CD4-positive, alpha-beta T cell treated with Interleukin-21 for 1 hour (primary cell): Measurements from ENCODE around the gene MPLKIP.
"Not testable (repeated sequence)": the region's sequence is repeated elsewhere in the genome, so short reads cannot be mapped to it uniquely, and the experiment has no call there.

Experiments used
- DNase-seq: peaks from one replicate; pipeline ENCODE4 v3.0.0-alpha.2; 2020

Gene MPLKIP

GRCh38 chr7:40134428-40135316 is at the start of gene MPLKIP, which contains the start of gene SUGCT:
Gene MPLKIP, minus strand, starts transcription at chr7:40134622. Its CDS starts 55 bp downstream, at chr7:40134567.
Gene SUGCT, plus strand, starts transcription at chr7:40135005.
- peak; percentile 90 for DNase-seq

DNA sequence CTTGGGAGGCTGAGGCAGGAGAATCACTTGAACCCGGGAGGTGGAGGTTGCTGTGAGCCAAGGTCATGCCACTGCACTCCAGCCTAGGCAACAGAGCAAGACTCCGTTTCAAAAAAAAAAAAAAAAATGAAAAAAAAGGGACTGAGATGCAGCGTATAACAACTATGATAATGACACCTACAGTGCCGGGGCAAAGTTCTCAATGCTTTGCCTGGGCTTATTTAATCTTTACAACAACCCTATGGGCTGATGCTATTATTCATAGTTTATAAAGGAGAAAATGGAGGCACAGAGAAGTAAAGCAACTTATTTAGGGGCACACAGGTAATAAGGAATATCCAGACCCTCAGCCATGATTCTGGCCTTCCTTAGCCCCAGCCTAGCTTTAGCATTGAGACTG is 48.0 kb upstream of the MPLKIP start:
- no peak for DNase-seq

DNA sequence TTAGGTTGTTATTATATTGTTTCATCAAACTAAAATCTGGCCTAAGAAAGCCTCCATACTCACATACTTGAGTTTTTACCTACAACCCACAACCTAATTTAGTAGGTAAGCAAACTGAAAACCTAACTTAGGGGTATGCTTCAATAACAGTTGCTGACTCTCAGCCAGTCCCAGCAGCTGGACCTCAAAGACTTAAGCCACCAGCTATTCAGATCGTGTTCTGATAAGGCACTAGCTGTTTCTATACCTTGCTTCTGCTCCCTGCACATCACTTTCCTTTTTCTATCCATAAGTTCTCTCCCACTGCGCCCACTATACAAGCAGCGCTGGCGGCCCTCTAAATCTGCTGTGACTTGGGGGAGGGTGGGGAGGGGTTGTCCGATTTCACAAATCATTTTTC is 42.6 kb upstream of the MPLKIP start:
- no peak for DNase-seq

DNA sequence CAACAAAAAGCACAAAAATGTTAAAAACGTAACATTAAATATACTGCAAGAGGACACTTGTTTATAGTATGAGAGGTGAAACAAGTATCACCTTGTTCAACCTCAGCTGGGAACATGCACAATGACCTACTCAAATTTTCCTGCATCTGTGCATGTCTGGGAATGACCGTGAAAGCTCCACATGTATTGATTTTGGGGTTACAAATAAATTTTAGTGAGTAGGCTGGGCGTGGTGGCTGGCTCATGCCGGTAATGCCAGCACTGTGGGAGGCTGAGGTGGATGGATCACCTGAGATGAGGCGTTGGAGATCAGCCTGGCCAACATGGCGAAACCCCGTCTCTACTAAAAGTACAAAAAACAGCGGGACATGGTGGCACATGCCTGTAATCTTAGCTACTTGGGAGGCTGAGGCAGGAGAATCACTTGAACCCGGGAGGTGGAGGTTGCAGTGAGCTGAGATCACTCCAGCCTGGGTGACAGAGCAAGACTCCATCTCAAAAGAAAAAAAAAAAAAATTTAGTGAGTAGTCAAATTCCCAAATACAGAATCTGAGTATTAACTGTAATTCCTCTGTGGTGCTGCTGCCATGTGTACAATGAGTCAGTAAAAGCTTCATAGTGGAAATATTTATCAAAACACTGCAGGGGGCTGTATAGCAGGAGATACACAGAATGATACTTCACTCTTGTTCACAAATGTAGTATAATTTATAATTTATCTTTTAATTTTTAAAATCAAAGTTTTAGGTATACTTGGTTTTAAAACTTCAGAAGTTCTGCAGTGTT is 41.5 kb upstream of the MPLKIP start:
- DNase-seq, result no peak

DNA sequence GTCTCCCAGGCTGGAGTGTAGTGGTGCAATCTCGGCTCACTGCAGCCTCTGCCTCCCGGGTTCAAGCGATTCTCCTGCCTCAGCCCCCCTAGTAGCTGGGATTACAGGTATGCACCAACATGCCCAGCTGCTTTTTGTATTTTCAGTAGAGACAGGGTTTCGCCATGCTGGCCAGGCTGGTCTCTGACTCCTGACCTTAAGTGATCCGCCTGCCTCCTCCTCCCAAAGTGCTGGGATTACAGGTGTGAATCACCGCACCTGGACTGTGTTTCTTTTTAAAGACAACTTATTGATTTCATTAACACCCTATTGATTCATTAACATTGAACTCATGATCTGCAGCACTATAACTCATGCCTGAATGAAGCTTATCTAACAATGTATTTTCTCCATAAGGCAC is 40.8 kb upstream of the MPLKIP start:
- DNase-seq, result not testable (repeated sequence)

GRCh38 chr7:40173121-40173520 is 38.7 kb upstream of the MPLKIP start:
- DNase-seq, result not testable (repeated sequence)

DNA sequence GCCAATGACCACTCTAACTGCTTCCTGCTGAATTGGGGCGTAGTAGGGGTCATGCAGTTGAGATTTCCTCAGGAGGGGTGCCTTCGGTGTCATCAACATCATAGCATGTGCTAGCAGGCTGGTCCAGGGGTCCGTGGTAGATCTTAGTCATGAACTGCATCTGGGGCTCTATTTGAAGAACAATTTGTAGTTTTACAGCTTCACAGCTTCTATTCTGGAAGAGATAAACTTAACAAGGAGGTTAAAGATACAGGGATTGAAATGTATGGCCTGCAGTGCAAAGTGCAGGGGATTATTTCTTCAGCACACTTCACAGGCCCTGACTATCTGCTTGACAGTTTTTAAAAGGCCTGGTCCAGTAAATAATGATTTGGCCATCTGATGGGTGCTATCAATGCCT is 33.8 kb upstream of the MPLKIP start:
- DNase-seq, result not testable (repeated sequence)

DNA sequence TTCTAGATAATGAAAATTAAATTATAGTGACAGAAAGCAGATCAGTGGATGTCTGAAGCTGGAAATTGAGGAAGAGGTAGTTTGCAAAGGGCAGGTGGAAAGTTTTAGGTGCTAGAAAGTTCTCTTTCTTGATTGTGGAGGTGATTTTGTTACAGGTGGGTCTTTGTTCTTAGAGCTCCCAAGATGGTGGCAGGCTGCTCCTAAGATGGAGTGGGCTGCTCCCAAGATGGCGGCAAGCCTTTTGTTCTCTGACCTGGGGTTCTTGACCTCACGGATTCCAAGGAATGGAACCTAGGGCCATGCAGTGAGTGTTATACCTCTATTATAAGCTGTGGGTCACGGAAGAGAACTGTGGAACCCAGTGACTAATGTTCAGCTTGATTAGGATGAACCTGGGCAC is 32.9 kb upstream of the MPLKIP start:
- no peak for DNase-seq

DNA sequence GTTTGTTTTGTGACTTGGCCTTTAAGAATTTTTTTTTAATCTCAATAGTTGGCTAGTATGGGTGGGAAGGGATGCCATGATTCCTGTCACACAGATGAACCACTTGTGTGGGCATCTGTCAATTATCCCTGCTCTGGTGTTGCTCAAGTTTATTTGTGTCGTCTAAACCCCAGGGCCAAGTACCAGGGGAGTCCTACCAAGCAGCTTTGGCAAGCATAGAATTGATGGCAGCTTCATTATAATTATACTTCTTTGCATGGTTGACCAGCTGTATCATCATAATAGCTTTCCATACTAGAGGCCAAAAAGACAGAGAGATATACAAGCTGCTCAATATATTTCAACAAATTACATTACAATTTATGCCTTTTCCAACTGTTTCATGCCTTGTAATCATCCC is 30.8 kb upstream of the MPLKIP start:
- no peak for DNase-seq

DNA sequence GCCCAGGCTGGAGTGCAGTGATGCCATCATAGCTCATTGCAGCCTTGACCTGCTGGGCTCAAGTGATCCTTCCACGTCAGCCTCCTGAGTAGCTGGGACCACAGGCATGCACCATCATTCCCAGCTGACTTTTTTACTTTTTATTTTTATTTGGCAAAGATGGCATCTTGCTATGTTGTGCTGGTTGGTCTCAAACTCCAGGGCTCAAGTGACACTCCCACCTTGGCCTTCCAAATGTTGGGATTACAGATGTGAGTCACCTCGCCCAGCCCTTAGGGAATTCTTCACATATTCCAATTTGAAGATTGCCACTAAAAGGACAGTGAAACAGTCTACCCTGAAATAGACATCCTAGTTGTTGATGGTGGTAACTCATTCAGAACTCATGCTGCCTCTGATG is 28.1 kb upstream of the MPLKIP start:
- DNase-seq, result no peak

- no peak for DNase-seq
Observed at GRCh38 chr7:40156988-40157387, 22.6 kb upstream of the MPLKIP start.

GRCh38 chr7:40151504-40151903 is 17.1 kb upstream of the MPLKIP start:
- DNase-seq, result no peak

DNA sequence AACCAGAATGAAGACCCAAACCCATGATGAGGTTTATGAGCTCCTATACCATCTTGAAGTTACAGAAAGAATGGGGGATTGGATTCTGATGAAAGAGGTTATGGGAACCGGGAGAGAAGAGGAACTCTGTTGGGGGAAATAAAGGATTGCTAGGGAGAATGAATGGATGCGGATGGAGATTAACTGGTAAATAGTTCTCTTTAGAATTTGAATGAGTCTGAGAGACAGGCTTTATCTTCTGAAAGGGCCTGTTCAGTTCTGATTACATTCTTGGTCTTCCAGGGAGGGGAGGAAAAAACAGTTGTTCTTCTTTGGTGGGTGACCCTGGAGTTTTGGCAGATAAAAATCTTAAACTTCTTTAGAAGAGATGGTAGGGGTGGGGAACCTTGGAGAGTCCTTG is 14.2 kb upstream of the MPLKIP start:
- no peak for DNase-seq

- DNase-seq, result not testable (repeated sequence)
Observed at GRCh38 chr7:40148247-40148580, 13.8 kb upstream of the MPLKIP start.

DNA sequence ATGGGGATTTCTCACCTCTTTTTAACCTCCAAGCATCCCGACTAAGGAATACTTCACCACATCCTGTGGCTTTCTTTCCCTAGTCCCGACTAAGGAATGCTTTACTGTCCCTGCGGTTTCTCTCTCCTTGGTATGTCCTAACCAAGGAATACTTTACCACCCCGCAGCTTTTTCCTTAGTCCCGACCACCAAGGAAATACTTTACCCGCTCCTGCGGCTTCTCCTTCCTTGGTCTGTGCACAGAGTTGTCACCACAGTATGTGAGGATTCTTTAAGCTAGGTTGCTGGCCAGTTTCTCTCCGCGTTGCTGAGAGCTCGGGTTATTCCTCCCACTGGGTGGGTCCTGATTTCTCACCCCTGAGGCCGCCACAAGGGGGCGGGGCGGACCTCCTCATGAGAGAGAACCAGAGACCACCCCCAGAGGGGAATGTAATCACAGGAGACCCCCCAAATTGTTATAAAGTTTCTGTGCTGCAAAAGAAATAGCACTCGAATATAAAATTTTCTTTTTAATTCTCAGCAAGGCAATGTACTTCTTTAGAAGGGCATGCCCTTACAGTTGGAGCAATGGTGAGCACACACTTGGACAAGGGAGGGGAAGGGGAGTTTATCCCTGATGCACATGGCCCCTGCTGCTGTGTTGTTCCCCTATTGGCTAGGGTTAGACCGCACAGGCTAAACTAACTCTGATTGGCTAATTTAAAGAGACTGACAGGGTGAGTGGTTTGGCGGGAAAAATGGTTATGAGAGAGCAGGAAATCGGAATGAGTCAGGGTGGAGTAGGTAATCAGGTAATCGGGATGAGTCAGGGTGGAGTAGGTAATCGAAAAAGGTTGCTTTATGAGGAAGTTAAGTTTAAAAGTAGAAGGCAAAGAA is 13.2 kb upstream of the MPLKIP start:
- DNase-seq, result no peak

DNA sequence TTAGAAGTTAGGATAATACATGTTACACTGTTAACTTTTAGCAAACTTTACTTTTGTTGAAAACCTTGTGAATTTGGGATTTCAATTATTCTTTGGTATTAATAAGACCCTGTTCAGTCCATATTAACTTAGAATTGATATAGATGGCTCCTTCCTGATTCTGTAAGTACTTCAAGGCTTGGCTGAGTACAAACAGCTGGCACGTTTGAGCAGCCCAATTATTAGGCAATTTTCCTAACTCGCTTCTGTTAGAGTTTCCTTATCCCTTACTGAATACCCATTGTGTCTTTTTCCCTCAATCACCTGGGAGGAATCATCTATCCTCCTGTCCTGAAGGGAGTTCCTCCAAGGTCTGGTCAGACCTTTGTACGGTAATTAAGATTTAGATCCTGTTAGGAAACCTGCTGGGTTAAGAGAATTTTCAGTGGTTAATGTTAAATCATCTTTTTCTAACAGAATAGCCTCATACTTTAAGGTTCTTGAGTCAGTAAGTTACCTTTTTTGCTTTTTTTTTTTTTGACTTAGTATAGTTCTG is 11.2 kb upstream of the MPLKIP start:
- DNase-seq, result not testable (repeated sequence)

DNA sequence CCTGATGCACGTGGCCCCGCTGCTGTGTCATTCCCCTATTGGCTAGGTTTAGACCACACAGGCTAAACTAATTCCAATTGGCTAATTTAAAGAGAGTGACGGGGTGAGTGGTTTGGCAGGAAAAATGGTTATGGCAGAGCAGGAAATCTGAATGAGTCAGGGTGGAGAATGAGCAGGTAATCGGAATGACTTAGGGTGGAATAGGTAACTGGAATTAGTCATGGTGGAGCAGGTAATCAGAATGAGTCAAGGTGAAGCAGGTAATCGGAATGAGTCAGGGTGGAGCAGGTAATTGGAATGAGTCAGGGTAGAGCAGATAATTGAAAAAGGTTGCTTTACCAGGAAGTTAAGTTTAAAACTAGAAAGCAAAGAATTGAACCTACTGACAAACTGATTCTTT is 7.5 kb upstream of the MPLKIP start:
- not testable (repeated sequence) for DNase-seq

DNA sequence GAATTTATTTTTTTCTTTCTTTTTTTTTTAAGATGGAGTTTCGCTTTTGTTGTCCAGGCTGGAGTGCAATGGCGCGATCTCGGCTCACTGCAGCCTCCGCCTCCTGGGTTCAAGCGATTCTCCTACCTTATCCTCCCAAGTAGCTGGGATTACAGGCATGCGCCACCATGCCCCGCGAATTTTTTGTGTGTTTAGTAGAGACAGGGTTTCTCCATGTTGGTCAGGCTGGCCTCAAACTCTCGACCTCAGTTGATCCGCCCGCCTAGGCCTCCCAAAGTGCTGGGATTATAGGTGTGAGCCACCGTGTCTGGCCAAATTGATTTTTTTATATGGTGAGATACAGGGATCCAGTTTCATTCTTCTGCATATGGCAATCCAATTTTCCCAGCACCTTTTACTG is 5.5 kb upstream of the MPLKIP start:
- not testable (repeated sequence) for DNase-seq

GRCh38 chr7:40138973-40139372 is 4.6 kb upstream of the MPLKIP start:
- no peak for DNase-seq

- DNase-seq, result no peak
Observed at GRCh38 chr7:40137563-40137962, 3.1 kb upstream of the MPLKIP start.

GRCh38 chr7:40135317-40135610 is 842 bp upstream of the MPLKIP start:
- DNase-seq, result no peak

DNA sequence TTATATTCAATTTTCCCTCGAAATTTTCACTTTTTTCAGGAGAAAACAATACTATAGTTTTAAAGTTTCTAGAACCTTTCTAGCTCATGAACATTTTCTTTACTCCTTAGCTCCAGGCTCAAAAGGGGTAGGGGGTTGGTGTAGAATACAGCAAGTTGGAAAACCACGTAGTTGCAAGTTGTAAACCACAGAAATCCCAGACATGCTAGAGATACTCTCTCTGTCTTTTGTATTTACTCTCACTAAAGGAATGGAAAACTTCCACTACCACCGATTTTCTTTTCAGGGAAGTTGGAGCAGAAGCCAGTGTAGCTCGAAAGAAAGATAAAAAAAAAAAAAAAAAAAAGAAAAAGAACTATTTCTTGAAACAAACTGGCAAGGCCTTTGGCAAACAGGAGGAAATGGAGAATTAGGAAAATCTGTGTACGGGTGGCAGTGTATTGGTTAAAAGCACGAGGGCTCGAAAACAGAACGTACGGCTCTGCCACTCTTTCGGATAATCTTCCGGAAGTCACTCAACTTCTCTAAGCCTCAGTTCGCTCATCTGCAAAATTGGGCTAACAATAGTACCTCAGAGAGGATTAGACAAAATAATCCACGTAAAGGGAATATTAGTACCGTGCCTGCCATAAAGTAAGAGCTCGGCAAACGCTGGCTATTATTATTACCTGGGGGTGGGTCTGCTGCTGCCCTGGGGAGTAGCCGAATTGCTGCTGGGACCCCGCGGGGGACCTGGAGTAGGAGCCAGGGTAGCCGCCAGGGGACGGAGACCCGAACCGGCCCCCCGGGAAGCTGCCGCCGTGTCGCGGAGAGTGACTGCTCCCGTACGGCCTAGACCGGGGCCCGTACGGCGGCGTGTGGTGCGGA is 628 bp downstream of the MPLKIP start:
- DNase-seq, result no peak
